HG02571 (cell line): ENCODE data around the gene PITPNM1.

Source experiments
- ATAC-seq: cut with Tn5 transposase; IDR thresholded peaks from one replicate; pipeline ENCODE4 v1.9.1; 2021; ENCODE audit warnings: mild to moderate bottlenecking, moderate library complexity; ENCODE audit not compliant: unreplicated experiment

Gene PITPNM1

DNA sequence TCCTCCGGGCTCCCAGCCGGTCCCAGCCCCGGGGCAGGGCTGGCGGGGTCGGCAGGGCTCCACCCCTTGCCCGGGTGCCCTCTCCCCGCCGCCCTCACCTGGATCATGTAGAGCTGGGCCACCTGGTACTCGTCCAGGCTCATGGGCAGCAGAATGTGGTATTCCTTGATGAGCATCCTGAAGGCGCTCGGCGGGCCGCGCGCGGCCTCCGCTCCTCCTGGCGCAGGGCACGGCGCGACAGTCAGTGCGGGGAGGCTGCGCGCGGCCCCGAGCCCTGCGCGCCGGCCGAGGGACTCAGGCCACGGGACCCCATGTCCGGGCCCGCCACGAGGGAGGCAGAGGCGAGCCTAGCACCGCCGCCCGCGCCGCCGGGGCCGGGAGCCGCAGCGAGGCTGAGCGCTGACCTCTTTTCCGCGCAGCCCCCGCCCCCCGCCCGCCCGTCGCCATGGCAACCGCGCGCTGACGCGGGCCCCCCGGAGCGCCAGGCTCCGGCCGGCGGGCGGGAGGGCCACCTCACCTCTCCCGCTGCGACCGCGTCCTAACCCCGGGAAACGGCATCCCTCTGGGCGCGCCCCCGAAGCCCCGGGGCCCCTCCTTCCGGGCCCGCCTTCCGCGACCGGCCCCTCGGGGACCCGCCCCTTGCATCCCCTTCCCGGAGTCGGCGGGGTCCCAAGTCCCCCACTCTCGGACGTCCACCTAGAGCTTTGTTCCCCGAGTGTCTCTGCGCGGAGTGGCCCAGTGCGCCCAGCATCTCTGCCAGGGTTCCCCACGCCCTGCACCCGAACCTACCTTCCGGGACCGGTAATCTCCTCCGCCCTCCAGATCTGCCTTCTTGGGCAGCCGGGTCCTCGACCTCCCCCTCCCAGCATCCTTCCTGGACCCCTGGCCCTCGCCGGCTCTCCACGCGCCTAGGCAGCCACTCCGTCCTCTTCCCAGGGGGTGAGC lies 886 bp downstream of the PITPNM1 start:
- ATAC-seq, result no peak

DNA sequence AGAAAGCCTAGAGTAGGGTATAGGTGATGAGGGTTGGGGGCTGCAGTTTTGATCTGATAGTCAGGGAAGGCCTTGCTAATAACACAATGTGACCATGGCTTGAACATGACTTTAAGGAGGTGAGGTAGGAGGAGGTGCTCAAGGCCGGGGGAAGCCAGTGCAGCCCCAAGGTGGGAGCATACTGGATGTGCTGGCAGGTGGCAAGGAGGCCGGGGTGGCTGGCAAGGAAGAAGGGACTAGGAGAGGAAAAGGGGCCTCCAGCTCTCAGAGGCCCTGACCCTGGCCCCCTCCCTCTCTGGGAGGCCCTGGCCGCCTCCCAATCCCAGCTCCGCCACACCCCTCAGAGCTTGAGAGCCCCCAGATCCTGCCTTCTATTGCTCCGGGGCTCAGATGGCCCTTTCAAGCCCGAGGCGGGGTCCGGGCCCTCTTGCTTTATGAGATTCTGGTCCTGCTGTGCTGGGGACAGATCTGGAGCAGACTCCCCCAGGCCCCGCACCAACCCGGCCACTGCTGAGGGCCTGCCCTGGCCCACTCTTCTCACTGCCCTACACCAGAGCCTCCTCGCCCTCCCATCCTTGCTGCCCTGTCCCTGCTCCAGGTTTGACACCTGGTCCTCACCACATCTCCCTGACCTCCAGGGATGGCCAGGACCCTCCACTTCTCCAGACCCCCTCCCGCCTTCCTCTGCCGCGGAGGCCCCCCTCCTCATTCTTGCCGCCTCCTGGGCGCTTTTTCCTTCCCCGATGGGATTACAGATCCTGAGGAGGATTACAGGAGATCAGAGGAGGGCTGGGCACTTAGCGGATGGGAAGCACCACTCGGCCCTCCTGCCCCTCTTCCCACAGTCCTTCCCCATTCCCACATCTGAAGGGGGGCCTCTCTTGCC lies 1.8 kb downstream of the PITPNM1 start:
- no peak for ATAC-seq

DNA sequence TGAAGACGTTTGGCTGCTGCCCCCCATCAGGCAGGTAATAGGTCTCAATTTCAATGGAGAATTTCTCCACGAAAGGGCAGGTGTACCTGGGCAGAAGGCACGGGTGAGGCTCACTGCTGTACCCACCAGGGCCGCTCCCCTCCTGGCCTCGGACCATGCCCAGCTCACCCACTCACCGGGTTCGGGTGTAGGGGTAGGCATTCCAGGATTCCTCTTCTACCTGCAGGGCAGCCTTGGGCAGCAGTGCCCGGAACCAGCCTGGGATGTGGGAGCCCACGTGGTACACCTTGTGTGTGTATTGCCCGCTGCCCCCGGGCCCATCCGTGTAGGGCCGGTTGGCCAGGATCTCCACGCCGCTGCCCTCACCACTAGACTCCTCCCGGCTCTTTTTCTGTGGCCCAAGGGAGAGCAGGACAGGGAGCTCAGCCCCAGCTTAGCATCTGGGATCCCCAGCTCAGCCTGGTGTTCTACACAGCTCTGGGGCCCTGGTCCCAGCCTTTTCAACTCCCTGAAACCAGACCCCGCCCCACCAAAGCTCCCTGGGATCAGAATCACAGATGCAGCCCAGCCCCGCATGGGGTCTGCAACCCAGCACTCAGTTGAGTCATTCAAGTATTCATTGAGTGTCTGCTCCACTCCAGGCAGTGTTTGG lies 2.7 kb downstream of the PITPNM1 start:
- no peak for ATAC-seq

DNA sequence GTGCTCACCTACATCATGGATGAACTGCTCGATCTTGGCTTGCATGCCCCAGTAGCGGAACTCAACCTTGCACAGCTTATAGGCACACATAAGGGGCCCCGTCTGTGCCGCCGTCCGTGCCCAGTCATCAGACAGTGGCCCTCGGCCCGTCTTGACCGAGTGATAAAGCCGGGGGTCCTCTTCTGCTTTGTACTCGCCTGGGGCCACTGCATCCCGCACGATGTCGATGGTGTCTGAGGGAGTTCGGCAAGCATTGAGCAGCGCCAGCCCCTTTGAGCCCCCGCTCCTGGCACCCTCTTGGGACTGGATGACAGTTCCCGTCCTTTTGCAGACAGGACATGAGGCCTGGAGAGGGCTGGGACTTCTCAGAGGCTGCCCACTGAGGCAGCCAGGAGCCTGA lies 3.3 kb downstream of the PITPNM1 start:
- no peak for ATAC-seq

DNA sequence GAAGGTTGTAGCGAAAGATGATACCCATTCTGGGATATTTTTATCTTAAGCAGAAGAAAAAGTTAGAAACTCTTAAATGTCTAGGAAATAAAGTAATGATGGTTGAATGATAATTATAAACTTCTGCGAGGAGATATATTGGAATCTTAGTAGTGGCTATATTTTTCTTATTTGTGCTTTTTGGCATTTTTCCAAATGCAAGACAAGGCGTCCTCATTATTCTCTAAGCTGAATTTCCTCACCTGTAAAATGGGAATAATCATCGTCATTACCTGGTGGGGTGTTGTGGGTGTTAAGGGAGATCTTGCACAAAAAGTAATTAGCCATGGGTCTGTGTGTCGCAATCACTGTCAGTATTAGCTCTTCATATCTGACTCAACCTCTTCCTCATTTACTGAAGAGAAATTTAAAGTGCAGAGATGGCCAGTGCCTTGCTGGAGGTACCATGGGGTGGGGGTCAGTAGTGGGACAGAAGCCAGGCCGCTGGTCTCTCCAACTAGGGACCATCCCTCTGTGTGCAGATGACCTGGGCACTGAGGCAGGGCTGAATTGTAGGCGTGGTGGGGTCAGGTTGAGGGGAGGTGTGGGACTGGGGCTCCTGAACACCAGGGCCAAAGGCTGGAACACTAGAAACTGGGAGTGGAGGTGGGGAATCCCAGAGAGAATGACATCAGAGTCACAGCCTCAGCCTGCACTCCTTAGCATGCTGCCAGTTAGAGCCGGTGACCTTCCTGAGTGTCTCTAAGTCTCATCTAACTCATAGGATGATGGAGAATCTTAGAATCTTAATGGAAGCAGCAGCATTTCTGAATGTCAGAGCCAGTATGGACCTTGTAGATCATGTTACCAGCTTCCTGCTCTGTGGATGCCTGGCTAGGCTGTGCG lies 4.1 kb downstream of the PITPNM1 start:
- no peak for ATAC-seq

- no peak for ATAC-seq
Measured at GRCh38 chr11:67500484-67500821, 4.7 kb downstream of the PITPNM1 start.

GRCh38 chr11:67499808-67500483 lies 5.2 kb downstream of the PITPNM1 start:
- ATAC-seq, result no peak

- ATAC-seq, result no peak
Measured at GRCh38 chr11:67498544-67498972, 6.6 kb downstream of the PITPNM1 start.

DNA sequence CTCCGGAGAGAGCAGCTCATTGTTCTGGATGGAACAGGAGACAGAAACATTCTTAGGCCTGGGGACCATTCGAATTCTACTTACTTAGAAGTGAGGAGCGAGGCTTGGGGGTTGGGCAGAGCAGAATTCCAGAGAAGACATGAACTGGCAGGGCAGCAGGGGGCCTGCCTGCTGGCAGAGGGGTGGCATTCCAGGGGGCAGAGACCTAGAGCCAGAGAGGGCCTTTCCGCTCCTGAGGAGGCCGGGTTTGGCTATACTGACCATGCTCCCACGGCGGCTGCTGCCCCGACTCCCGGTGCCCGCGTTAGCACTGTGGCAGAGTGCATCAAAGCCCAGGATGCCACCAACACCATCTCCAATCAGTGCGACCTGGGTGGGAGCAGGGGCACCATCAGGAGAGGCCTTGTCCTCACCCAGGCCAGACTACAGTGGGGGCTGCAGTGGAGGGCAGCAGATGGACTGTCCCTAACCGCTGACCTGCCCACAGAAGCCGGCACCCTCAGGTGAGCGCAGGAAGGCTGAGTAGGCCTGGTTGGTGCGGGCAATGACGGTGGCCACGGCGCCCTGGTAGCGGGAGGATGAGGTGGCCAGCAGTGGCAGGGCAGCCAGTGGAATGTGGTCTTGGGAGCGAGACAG lies 7.4 kb downstream of the PITPNM1 start:
- no peak for ATAC-seq

DNA sequence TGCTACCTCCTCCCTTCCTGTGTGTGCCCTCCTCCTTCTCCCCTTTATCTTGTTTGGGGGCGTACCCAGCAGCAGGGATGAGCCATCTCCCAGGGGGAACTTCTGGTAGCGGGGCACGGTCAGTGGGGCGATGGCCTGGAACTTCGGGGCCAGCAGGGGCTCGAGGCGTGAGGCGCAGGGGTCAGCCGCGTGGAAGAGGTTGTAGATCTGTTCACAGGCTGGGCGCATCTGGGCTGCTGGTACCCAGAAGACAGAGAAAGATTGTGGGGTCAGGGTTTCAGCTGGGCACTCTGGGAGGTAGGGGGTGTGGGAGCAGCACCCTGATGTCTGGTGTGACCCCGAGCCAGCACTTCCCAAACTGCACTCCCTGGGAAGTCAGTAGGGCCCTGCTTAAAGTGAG lies 9.1 kb downstream of the PITPNM1 start:
- no peak for ATAC-seq

DNA sequence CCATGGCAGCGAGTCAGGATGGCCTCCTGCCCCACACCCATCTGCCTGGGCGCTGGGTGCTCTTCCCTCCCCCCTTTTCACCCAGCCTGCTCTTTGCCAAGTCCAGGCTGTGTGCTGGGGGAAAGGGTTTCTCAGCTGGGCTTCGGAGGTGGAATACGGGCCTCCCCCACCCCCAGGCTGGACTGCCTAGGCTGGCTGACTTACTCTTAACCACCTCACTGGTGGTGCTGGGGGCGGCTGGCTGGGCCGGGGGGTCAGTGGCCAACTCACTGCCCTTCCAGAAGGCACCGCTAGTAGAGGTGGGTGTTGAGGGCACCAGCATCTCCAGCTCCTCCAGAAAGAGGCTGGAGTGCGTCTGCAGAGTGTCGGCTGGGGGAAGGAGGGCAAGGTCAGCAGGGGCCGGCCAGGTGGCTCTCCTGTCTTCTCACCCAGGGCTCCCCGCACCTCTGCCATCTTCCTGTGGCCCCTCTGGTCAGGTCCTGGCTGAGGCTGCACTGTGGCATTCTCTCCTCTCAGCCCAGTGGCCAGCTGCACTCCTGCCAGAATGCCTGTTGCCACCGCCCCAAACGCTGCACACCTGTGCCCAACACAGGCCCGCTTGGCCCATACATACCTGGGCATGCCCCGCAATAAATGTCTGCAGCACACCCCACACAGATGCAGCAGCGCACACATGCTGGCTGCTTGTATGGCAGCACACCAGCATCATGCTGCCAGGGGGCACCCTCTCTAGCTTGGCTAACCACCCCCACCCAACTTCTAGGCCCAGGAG lies 9.7 kb downstream of the PITPNM1 start:
- no peak for ATAC-seq

DNA sequence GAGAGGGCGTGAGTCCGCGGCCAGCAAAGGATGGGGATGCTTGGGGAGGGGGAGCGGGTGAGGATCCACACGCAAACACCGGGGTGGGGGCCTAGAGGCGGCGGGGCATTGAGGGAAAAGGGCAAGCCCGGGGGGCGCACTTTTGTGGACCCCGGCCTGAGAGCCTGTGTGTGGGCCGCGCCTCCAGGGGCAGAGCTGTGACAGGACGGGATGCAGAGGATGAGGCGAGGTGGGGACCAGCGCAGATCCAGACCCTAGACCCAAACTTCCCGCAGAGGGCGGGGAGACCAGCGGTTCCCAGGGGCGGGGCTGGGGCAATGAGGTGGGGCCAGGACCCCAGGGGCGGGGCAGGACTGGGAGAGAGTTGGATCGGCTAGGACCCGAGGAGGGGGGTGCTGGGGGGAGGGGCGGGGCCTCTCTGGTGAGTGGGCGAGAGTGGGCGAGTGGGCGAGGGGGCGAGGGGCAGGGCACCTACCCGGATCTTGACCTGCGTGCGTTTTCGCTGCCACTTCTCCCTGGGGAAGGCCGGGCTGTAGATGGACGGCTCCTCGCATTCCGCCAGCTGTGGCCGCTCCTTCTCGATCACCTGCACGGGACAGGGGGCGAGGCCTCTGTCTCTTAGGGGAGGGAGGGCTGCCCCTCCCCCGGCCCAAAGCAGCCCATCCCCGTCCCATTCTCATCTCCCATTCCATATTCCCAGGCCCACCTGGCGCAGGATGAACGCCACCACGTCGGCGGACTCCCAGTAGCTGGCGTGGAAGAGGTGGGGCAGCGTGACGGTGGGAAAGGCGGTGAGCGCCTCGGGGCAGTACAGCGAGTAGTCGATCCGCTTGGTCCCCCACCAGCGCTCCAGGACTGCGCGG lies 10.6 kb downstream of the PITPNM1 start:
- no peak for ATAC-seq

DNA sequence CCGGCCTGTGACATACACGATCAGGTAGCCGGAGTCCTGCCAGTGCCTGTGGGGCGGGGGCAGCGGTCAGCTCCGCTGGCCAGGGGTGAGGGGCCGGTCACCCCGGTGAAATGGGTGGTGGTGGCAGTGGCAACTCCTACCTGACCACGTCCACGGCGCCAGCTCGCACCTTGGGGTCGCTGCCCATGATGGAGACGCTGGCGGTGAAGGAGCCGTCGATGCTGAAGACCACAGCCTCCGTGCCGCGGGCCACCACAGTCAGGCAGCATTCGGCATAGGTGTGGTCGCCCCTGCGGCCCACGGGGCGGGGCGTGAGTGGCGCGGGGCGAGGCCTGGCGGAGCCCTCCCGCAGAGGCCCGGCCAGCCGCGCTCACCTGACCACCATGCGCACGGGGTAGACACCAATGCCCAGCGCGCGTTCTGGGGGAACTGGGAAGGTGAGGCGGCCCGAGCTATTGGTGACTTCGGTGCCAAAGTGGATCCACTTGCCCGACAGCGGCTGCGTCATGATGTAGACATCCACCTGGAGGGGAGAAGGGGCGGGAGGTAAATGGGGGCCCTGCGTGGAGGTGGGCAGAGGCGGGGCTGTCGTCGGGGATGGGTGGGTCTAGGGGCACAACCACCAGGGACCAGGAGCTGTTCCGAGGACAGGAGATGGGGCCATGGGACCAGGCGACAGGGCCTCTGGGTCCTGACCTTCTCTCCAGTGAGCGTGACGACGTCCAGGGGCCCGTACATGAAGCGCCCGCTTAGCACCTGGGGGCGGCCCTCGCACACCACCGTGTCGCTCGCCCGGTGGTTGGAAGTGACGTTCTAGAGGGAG lies 11.4 kb downstream of the PITPNM1 start:
- no peak for ATAC-seq

- ATAC-seq, result no peak
Measured at GRCh38 chr11:67492801-67493547, 12.2 kb downstream of the PITPNM1 start.

- no peak for ATAC-seq
Measured at GRCh38 chr11:67492069-67492727, 13.0 kb downstream of the PITPNM1 start.
